ENCODE data around the gene ZP3.
A peak's percentile ranks its signal among the peaks of the same experiment; 100 is the strongest.
"Not testable (repeated sequence)": the region's sequence is repeated elsewhere in the genome, so short reads cannot be mapped to it uniquely, and the experiment has no call there.

The ZP3 gene

DNA sequence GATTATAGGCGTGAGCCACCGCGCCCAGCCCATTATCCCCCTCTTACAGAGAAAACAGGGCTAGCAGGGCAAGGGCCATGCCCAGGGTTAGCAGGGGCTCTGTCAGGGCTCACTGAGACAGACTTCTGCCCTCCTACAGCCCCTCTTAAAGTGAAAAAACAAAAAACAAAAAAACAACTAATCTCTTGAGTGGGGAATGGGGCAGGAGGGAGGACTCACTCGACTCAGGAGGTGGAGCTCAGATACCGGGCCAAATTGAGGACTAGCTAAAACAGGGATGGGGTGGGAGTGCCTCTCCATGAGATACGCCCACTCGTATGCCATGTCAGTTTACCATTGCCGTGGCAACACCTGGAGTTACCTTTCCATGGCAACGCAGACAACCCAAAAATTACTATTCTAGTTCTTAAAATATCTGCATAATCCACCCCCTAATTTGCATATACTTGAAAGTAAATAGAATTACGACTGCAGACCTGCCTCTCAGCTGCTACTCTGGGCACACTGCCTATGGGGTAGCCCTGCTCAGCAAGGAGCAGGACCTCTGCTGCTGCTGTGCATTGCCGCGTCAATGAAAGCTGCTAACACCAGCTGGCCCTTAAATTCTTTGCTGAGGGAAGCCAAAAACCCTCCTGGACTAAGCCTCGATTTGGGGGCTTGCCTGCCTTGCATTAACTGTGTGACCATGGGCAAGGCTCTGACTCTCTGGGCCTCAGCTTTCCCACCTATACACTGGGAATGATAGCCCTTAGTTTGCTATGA, 28.6 kb upstream of the ZP3 start:
- H4K20me1 ChIP-seq (ENCODE audit: insufficient read depth), result no peaks in the 10 kb centered on the region
- peak overlapping the region; percentile 91; the same call in 1 of the 2 replicates for H3K4me2 ChIP-seq
- peaks cover 39% of the 10 kb centered on the region for H3K4me1 ChIP-seq (ENCODE audit: low read depth, poor library complexity, severe bottlenecking)
- no peaks in the 10 kb centered on the region for H3K36me3 ChIP-seq (ENCODE audit: insufficient read depth)
- H3K27ac ChIP-seq, result no peak overlapping the region
- TF ChIP-seq, protein P1, sequence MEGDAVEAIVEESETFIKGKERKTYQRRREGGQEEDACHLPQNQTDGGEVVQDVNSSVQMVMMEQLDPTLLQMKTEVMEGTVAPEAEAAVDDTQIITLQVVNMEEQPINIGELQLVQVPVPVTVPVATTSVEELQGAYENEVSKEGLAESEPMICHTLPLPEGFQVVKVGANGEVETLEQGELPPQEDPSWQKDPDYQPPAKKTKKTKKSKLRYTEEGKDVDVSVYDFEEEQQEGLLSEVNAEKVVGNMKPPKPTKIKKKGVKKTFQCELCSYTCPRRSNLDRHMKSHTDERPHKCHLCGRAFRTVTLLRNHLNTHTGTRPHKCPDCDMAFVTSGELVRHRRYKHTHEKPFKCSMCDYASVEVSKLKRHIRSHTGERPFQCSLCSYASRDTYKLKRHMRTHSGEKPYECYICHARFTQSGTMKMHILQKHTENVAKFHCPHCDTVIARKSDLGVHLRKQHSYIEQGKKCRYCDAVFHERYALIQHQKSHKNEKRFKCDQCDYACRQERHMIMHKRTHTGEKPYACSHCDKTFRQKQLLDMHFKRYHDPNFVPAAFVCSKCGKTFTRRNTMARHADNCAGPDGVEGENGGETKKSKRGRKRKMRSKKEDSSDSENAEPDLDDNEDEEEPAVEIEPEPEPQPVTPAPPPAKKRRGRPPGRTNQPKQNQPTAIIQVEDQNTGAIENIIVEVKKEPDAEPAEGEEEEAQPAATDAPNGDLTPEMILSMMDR (conservative IDR thresholded peaks at IDR 0.05; ENCODE audit: low read depth, low read length), result no peak
- peaks cover 17% of the 10 kb centered on the region for H3K79me2 ChIP-seq (ENCODE audit: insufficient read depth, low read depth)
- H3K27me3 ChIP-seq (ENCODE audit: insufficient read depth, low read depth), result no peaks in the 10 kb centered on the region
- no peak overlapping the region; the same call in 1 of the 2 replicates for H2AFZ ChIP-seq (ENCODE audit: low read depth)
- H3K4me3 ChIP-seq (IDR thresholded peaks at IDR 0.05; ENCODE audit: insufficient read depth, low read depth, low read length), result no peak overlapping the region
- H3K9ac ChIP-seq, result no peak overlapping the region

DNA sequence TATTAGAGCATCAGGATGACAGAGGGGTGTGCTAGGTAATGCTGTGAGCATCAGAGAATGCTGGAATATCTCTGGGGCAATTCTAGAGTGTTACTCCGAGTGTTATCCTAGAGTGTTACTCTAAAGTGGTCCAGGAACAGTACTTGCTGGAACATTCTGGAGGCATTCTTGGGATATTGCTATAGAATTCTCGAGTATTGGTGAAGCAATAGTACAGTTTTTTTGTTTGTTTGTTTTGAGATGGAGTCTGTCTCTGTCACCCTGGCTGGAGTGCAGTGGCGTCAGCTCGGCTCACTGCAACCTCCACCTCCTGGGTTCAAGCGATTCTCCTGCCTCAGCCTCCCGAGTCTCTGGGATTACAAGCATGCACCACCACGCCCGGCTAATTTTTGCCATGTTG, 27.9 kb upstream of the ZP3 start:
- H3K4me1 ChIP-seq (ENCODE audit: low read depth, poor library complexity, severe bottlenecking), result peaks cover 39% of the 10 kb centered on the region
- no peak overlapping the region for H3K27ac ChIP-seq
- peak overlapping the region; percentile 91; the same call in 1 of the 2 replicates for H3K4me2 ChIP-seq
- no peak overlapping the region for H3K9ac ChIP-seq
- peak overlapping the region; percentile 92; the same call in 1 of the 2 replicates for H2AFZ ChIP-seq (ENCODE audit: low read depth)
- H3K4me3 ChIP-seq (IDR thresholded peaks at IDR 0.05; ENCODE audit: insufficient read depth, low read depth, low read length), result no peak overlapping the region
- H3K36me3 ChIP-seq (ENCODE audit: insufficient read depth), result no peaks in the 10 kb centered on the region
- no peaks in the 10 kb centered on the region for H3K27me3 ChIP-seq (ENCODE audit: insufficient read depth, low read depth)
- H3K79me2 ChIP-seq (ENCODE audit: insufficient read depth, low read depth), result peaks cover 17% of the 10 kb centered on the region
- H4K20me1 ChIP-seq (ENCODE audit: insufficient read depth), result no peaks in the 10 kb centered on the region
- TF ChIP-seq, protein P1 (conservative IDR thresholded peaks at IDR 0.05; ENCODE audit: low read depth, low read length), result no peak

DNA sequence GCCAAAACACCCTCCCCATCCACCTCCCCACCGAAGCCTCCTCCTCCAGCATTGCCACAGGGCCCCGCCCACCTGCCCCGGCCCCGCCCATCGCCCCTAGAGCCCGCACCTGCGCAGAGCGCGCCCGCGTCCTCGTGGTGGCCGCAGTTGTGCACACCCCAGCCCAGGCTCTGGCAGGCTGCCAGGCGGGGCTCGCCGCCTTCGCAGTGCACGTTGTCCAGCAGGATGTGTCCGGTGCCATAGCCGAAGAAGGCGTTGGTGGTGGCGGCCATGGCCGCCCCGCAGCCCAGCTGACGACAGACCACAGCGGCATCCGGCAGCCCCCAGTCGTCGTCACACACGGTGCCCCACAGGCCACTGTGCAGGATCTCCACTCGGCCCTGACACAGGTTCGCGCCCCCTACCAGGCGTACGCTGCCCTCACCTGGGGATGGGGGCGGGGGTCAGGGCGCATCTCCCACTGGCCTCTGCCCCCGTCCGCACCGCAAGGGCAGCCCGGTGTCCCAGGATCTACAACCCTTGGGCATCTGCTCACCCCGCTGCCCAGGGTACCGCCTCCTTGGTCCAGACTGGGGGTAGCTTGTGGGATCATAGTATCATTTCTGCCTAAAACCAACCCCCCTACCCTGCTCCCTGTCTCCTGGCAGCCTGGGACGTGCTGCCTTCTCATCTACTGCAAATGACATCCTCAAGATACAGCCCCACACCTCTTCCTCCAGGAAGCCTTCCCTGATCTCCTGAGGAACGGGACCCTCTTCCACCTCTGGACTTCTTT, 27.2 kb upstream of the ZP3 start:
- Histone ChIP-seq H3K4me1 (ENCODE audit: low read depth, poor library complexity, severe bottlenecking) (peaks cover 36% of the 10 kb centered on the region), H4K20me1 (ENCODE audit: insufficient read depth) (no peaks in the 10 kb centered on the region), H3K4me2 (peak overlapping the region; percentile 91), H3K79me2 (ENCODE audit: insufficient read depth, low read depth) (peaks cover 17% of the 10 kb centered on the region), H3K27ac (peak overlapping the region; percentile 46), H3K36me3 (ENCODE audit: insufficient read depth) (no peaks in the 10 kb centered on the region), H3K4me3 (IDR thresholded peaks at IDR 0.05; ENCODE audit: insufficient read depth, low read depth, low read length) (no peak overlapping the region), H2AFZ (ENCODE audit: low read depth) (peak overlapping the region; percentile 92), H3K9ac (peak overlapping the region; percentile 85), H3K27me3 (ENCODE audit: insufficient read depth, low read depth) (no peaks in the 10 kb centered on the region)
- TF ChIP-seq, protein P1 (conservative IDR thresholded peaks at IDR 0.05; ENCODE audit: low read depth, low read length), result no peak

DNA sequence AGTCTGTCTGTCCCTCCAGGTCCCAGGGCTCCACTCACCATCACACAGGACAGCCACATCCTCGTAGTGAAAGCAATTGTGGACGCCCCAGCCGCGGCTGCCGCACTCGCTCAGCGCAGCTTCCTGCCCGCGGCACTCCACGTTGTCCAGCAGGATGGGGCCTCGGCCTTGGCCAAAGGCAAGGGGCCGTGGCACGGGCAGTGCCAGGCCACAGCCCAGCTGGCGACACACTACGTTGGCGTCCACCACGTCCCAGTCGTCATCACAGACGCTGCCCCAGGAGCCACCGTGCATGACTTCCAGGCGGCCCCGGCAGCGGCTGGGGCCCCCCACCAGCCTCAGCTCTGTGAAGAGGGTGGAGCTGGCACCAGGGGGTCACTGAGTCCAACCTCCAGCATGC, 24.5 kb upstream of the ZP3 start:
- no peak overlapping the region for H3K9ac ChIP-seq
- no peaks in the 10 kb centered on the region for H4K20me1 ChIP-seq (ENCODE audit: insufficient read depth)
- H3K4me2 ChIP-seq, result no peak overlapping the region
- H3K27ac ChIP-seq, result no peak overlapping the region
- peaks cover 17% of the 10 kb centered on the region for H3K79me2 ChIP-seq (ENCODE audit: insufficient read depth, low read depth)
- H3K27me3 ChIP-seq (ENCODE audit: insufficient read depth, low read depth), result no peaks in the 10 kb centered on the region
- TF ChIP-seq, protein P1 (conservative IDR thresholded peaks at IDR 0.05; ENCODE audit: low read depth, low read length), result no peak
- H2AFZ ChIP-seq (ENCODE audit: low read depth), result no peak overlapping the region
- peaks cover 42% of the 10 kb centered on the region for H3K4me1 ChIP-seq (ENCODE audit: low read depth, poor library complexity, severe bottlenecking)
- no peak overlapping the region for H3K4me3 ChIP-seq (IDR thresholded peaks at IDR 0.05; ENCODE audit: insufficient read depth, low read depth, low read length)
- no peaks in the 10 kb centered on the region for H3K36me3 ChIP-seq (ENCODE audit: insufficient read depth)

DNA sequence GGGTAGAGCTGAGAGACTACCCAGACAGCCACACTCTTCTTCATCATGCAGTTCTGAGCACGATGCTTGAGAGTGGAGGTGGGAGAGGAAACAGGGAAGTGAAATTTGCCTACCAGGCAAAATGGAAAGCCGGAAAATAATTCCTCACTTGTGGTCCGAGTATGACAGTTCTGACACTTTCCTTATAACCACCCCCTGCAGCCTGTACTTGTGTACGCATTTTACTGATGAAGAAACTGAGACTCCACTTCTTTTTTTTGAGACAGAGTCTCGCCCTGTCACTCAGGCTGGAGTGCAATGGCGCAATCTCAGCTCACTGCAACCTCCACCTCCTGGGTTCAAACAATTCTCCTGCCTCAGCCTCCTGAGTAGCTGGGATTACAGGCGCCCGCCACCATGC, 21.7 kb upstream of the ZP3 start:
- H3K36me3 ChIP-seq (ENCODE audit: insufficient read depth); H3K27me3 ChIP-seq (ENCODE audit: insufficient read depth, low read depth); H4K20me1 ChIP-seq (ENCODE audit: insufficient read depth); H3K4me3 ChIP-seq (IDR thresholded peaks at IDR 0.05; ENCODE audit: insufficient read depth, low read depth, low read length); H2AFZ ChIP-seq (ENCODE audit: low read depth); H3K27ac ChIP-seq; H3K4me2 ChIP-seq; H3K9ac ChIP-seq: not testable (repeated sequence)
- H3K4me1 ChIP-seq (ENCODE audit: low read depth, poor library complexity, severe bottlenecking), result peaks cover 24% of the 10 kb centered on the region
- peaks cover 10% of the 10 kb centered on the region for H3K79me2 ChIP-seq (ENCODE audit: insufficient read depth, low read depth)
